Small intestine (tissue), 7 donors: Measurements from ENCODE around the gene RPP14. TPM values are rescaled to one million over a fixed set of nuclear protein-coding genes. Genes with fewer than 3 reads are reported as not detected.
"Not testable (repeated sequence)": the region's sequence is repeated elsewhere in the genome, so short reads cannot be mapped to it uniquely, and the experiment has no call there.

ENCODE experiments used
- DNase-seq, 2 donors: peaks; one replicate each; pipeline versions ENCODE4 v3.0.0 to v3.0.0-alpha.2; 2013
- FAIRE-seq: peaks from 2 replicates; lab custom pipeline; 2012; peaks lifted over from hg19 to GRCh38; lab: Jason Lieb, UNC
- H3K27ac ChIP-seq, 3 donors: one replicate each; pipeline ENCODE4 v1.5.1; 2013; ENCODE audit warnings: low read length in 2 of 3, mild to moderate bottlenecking in 2 of 3, control low read depth in 1 of 3, inconsistent platforms in 1 of 3, low read depth in 1 of 3, moderate library complexity in 1 of 3
- H3K27me3 ChIP-seq, 3 donors: one replicate each; pipeline ENCODE4 v1.6.1; 2013; ENCODE audit warnings: low read length in 3 of 3, inconsistent platforms in 1 of 3; ENCODE audit not compliant: control insufficient read depth in 3 of 3, insufficient read depth in 3 of 3
- H3K36me3 ChIP-seq, 3 donors: one replicate each; pipeline ENCODE4 v1.6.1; 2013; ENCODE audit warnings: low read length in 3 of 3, inconsistent platforms in 1 of 3, low read depth in 1 of 3, mild to moderate bottlenecking in 1 of 3, moderate library complexity in 1 of 3; ENCODE audit not compliant: control insufficient read depth in 3 of 3, insufficient read depth in 2 of 3
- H3K4me1 ChIP-seq, 3 donors: one replicate each; pipeline ENCODE4 v1.6.1; 2013; ENCODE audit warnings: low read length in 2 of 3, inconsistent platforms in 1 of 3, low read depth in 1 of 3, mild to moderate bottlenecking in 1 of 3, moderate library complexity in 1 of 3; ENCODE audit not compliant: control insufficient read depth in 3 of 3, insufficient read depth in 2 of 3
- H3K4me3 ChIP-seq, 3 donors: one replicate each; pipeline ENCODE4 v1.5.1; 2013; ENCODE audit warnings: low read length in 3 of 3, control low read depth in 1 of 3, inconsistent platforms in 1 of 3, low read depth in 1 of 3, mild to moderate bottlenecking in 1 of 3, moderate library complexity in 1 of 3
- H3K9me3 ChIP-seq, 2 donors: one replicate each; pipeline ENCODE4 v1.6.1; 2013; ENCODE audit warnings: low read depth in 1 of 2, low read length in 1 of 2; ENCODE audit not compliant: control insufficient read depth in 2 of 2, insufficient read depth in 1 of 2
- WGBS, 3 donors: extraction: QIAGEN DNeasy Blood & Tissue Kit; methylation state at CpG; one replicate each; pipeline ENCODE4 v1.1.7; 2013; 5-methylcytosine and 5-hydroxymethylcytosine counted together
- polyA plus RNA-seq, 4 donors: library from polyadenylated mRNA; stranded (reverse) in 3 of 4; unstranded in 1 of 4; fragments of 200-250 nt in 3 of 4; fragments of 120-200 nt in 1 of 4; gene quantifications; one replicate each; pipeline versions ENCODE4 v1.2.1 to v1.2.3, GENCODE V29; 2013
- donor health status: healthy with polysubstance abuse.
- donor health status: control.
- donor health status: control.
- donor health status: Bipolar disorder and iron deficiency.
- donor health status: healthy.

Gene RPP14
- polyA plus RNA-seq, 4 donors, result 11.7 to 21.6 (median 19.3) TPM

- H3K27me3 ChIP-seq, DNase-seq, H3K4me1 ChIP-seq, H3K27ac ChIP-seq, FAIRE-seq, H3K9me3 ChIP-seq, H3K4me3 ChIP-seq: not testable (repeated sequence)
- H3K36me3 ChIP-seq, result peaks cover 0 to 24% (median 17%) of the 10 kb centered on the region in 3 donors
- 94 to 100% (median 96%) methylated on average over 1 of the region's 1 CpG for WGBS, 3 donors
These were observed 38.5 kb upstream of the RPP14 start for GRCh38 chr3:58267543-58267942.

DNA sequence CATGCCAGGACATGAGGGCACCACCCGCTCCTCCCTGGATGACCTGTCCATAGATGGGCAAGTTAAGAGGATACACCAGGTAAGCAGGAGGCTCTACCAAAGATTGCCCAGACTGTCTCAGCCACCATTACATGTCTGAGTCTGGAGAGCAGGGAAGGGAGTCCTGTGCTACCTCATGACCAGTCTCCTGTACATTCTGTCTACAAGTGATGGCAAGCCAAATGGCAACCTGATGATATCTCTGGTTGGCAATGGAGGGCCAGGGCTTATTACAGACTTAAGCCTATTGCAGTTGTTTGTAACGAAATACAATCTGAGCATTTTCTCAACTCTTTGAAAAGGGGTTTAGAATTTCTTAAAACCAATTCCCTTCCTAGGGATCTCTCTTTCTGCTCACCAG, 36.7 kb upstream of the RPP14 start:
- no peaks in the 10 kb centered on the region for H3K27me3 ChIP-seq
- FAIRE-seq (no peak), DNase-seq (no peak)
- H3K4me1 ChIP-seq, result no peaks in the 10 kb centered on the region
- H3K4me3 ChIP-seq, result no peak overlapping the region
- H3K36me3 ChIP-seq, result peaks cover 0 to 26% (median 21%) of the 10 kb centered on the region in 3 donors
- H3K9me3 ChIP-seq, result no peaks in the 10 kb centered on the region
- 68 to 94% (median 91%) methylated on average over 2 of the region's 2 CpGs for WGBS, 3 donors
- no peak overlapping the region for H3K27ac ChIP-seq

- WGBS, 3 donors, result 94 to 97% (median 94%) methylated on average over 2 of the region's 2 CpGs
These were observed 35.6 kb upstream of the RPP14 start for GRCh38 chr3:58270485-58270884.

GRCh38 chr3:58271901-58272501, 34.0 kb upstream of the RPP14 start:
- Histone ChIP-seq H3K4me1 (no peaks in the 10 kb centered on the region), H3K27ac (no peak overlapping the region), H3K9me3 (no peaks in the 10 kb centered on the region), H3K27me3 (no peaks in the 10 kb centered on the region), H3K36me3 (peaks cover 0 to 34% (median 24%) of the 10 kb centered on the region in 3 donors), H3K4me3 (no peak overlapping the region)
- WGBS, 3 donors, result 85 to 87% (median 87%) methylated on average over 7 of the region's 7 CpGs
- no peak for FAIRE-seq
- DNase-seq, result no peak

More at GRCh38 chr3:58270485-58270884, 35.6 kb upstream of the RPP14 start:
- Histone ChIP-seq H3K9me3 (no peaks in the 10 kb centered on the region), H3K36me3 (peaks cover 0 to 33% (median 26%) of the 10 kb centered on the region in 3 donors), H3K4me1 (no peaks in the 10 kb centered on the region), H3K4me3 (no peak overlapping the region), H3K27me3 (no peaks in the 10 kb centered on the region), H3K27ac (no peak overlapping the region)
- no peak for DNase-seq
- no peak for FAIRE-seq

DNA sequence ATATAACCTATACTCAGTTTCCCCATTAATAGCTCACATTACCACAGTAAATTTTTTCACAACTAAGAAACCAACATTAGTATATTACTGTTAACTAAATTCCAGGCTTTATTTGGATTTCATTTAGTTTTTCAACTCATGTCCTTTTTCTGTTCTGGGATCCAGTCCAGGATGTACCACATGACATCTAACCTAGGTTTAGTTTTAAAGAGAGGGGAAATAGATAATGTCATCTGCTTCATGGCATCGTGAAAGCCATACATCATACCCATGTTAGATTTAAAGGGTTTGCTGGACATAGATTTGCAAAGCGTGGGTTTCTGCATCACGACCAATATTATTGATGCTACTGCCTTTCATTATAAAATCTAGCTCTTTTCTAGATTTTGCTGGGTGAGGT, 33.2 kb upstream of the RPP14 start:
- Histone ChIP-seq H3K27ac (no peak overlapping the region), H3K27me3 (no peaks in the 10 kb centered on the region), H3K4me1 (no peaks in the 10 kb centered on the region), H3K4me3 (no peak overlapping the region), H3K9me3 (no peaks in the 10 kb centered on the region), H3K36me3 (peaks cover 0 to 25% (median 21%) of the 10 kb centered on the region in 3 donors)
- WGBS, 3 donors, result 86 to 97% (median 92%) methylated on average over 3 of the region's 3 CpGs
- DNase-seq, result no peak
- FAIRE-seq, result no peak

DNA sequence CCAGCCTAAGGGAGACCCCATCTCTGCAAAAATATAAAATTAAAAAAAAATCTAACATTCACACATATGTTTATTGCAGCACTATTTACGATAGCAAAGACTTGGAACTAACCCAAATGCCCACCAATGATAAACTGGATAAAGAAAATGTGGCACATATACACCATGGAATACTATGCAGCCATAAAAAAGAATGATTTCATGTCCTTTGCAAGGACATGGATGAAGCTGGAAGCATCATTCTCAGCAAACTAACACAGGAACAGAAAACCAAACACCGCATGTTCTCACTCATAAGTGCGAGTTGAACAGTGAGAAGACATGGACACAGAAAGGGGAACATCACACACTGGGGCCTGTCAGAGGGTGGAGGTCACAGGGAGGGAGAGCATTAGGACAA, 32.7 kb upstream of the RPP14 start:
- not testable (repeated sequence) for FAIRE-seq, H3K27me3 ChIP-seq, H3K9me3 ChIP-seq, H3K4me1 ChIP-seq, H3K4me3 ChIP-seq, DNase-seq, H3K27ac ChIP-seq
- H3K36me3 ChIP-seq, result peaks cover 0 to 23% (median 19%) of the 10 kb centered on the region in 3 donors
- 95 to 98% (median 96%) methylated on average over 3 of the region's 3 CpGs for WGBS, 3 donors

- Histone ChIP-seq H3K27me3 (no peaks in the 10 kb centered on the region), H3K4me1 (no peaks in the 10 kb centered on the region), H3K27ac (no peak overlapping the region), H3K4me3 (no peak overlapping the region), H3K36me3 (peaks cover 0 to 17% (median 14%) of the 10 kb centered on the region in 3 donors), H3K9me3 (no peaks in the 10 kb centered on the region)
- DNase-seq, result no peak
- WGBS, 3 donors, result 72 to 92% (median 84%) methylated on average over 3 of the region's 3 CpGs
- FAIRE-seq, result no peak
These were observed 31.9 kb upstream of the RPP14 start for GRCh38 chr3:58274027-58274614.

- peaks cover 0 to 25% (median 10%) of the 10 kb centered on the region in 3 donors for H3K36me3 ChIP-seq
- no peaks in the 10 kb centered on the region for H3K4me1 ChIP-seq
- no peak overlapping the region for H3K4me3 ChIP-seq
- no peaks in the 10 kb centered on the region for H3K27me3 ChIP-seq
- H3K9me3 ChIP-seq, result no peaks in the 10 kb centered on the region
- no peak overlapping the region for H3K27ac ChIP-seq
- FAIRE-seq (no peak), DNase-seq (no peak)
- WGBS, 3 donors, result 82 to 90% (median 89%) methylated on average over 7 of the region's 7 CpGs
These were observed 25.0 kb upstream of the RPP14 start for GRCh38 chr3:58281069-58281468.
